NCI-H2029 (cell line): ENCODE data around the gene BRD7.

ENCODE experiments used
- DNase-seq: peaks from one replicate; lab custom pipeline; 2025; lab: John Stamatoyannopoulos, UW

Gene BRD7

GRCh38 chr16:50320310-50320709 is 48.5 kb downstream of the BRD7 start:
- no peak for DNase-seq

DNA sequence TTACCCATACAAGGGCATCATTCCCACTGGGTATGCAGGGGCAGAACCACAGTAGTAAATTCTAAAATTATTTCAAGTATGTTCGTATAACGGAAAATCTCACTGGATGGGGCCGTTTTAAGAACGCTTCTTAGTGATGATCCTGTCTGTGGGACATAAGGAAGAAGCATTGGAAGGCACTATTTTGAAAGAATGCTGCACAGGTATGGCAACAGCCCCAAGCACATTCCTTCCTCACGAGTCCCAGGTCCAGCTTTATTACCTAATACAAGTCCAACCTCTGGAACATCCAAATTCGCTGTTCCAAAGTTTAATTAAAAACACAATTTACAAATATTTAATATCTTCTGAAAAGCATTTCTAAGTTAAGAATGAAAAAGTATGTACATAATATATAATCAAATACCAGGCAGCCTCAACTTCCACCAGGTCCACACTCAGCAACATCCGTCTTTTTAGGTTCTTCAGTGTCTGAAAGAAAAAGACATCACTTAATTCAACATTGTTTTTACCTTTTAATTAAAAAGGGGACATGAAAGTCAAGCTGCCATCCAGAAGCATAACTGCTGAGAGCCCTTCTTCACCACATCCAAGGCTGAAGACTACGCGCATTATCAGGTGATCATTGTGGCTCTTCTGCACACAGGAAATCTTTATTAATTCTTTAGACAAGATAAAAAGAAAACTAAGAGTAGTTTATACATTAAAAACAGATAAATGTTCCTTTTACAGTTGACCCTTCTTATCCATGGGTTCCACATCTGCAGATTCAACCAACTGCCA is 49.8 kb downstream of the BRD7 start:
- no peak for DNase-seq

GRCh38 chr16:50316848-50317630 is 51.7 kb downstream of the BRD7 start:
- DNase-seq, result no peak

DNA sequence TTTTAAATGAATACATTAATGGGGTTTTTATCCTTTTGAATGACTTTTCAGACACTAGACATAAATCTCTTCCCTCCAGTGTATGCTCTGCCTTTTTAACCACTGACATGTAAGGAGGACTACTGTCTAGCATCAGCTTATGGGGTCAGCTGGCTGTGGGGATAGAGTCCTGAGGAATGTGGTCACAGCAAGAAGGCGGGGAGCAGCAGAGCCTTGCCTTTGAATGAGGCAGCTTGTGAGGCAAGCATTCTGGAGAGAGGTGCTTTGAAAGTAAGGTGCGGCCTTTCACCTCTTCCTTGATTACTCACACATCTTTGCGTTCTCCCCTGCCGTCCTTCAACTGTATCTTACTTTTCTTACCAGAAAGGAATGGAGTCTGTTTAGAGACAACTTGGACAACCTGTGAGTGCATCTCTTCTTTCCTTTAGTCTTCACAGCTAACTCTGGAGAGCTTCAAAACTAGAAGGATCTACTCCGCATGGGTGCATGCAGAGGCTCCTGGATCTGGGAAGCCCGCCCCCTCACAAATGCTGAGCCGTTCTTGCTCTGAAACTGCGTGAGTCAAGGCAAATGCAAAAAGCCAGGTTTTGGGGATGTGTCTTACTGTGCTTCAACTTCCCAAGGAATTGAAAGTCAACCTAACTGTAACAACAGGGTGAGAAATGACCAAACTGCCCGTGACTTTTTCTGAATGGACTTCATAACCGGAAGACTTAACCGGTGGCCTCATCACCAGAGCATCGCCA is 52.5 kb downstream of the BRD7 start:
- DNase-seq, result no peak

DNA sequence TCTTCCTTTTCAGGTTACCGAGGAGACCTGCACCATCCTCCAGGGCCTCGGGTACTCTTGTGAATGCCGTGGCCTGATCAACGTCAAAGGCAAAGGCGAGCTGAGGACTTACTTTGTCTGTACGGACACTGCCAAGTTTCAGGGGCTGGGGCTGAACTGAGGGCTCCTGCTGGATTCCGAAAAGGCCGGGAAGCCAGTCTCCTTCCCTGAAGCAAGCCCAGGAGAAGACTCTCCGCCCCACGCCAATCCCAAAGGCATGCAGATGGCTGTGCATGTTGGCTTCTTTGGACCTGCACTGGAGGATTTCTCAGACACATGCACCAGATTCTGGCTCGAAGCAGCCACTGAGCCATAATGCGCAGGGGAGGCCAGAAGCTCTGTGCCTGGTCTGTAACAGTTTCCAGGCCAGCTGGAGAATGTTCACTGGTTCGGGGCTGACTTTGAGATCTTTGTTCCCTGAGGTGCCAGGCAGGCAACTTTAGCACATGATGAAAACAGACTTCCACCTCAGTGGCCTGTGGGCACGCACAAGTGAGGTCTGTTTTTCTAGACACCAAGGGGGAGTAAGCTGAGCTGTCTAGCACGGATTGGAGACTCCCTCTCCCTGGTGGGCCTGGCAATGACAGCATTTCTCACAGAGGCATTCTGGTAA is 53.3 kb downstream of the BRD7 start:
- no peak for DNase-seq

GRCh38 chr16:50314665-50315064 is 54.1 kb downstream of the BRD7 start:
- no peak for DNase-seq

DNA sequence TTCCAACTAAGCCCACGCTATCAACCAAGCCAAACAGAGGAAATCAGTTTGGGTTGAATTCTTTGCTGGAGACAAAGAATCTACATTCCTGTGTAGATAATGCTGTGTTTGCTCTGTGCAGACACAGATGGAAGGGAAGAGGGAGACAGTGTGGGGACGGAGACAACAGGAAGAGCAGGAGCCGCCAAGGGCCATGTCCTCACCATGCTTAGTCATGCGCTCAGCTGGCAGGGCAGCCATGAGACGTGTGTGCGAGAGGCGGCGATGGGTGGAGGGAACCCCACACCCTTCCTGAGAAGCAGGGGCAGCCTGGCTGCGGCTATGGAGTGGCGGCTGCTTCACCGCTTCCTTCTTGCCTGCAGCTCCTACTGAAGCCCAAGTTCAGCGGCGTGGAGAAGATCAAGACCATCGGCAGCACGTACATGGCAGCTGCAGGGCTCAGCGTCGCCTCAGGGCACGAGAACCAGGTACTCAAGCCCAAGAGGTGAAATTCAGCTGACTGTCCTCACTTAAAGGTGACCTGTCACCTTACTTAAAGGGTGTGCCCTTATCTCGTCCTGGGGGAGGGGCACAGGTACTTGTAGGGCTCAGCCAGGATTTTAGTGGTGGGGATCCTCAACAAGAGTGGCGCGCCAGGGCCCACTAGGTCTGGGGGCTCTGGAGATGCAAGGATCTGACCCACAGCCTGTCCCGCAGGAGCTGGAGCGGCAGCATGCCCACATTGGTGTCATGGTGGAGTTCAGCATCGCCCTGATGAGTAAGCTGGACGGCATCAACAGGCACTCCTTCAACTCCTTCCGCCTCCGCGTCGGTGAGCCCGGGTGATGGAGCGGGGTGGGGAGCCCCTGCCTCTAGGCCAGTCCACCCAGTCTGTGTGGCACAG is 55.0 kb downstream of the BRD7 start:
- DNase-seq, result no peak

DNA sequence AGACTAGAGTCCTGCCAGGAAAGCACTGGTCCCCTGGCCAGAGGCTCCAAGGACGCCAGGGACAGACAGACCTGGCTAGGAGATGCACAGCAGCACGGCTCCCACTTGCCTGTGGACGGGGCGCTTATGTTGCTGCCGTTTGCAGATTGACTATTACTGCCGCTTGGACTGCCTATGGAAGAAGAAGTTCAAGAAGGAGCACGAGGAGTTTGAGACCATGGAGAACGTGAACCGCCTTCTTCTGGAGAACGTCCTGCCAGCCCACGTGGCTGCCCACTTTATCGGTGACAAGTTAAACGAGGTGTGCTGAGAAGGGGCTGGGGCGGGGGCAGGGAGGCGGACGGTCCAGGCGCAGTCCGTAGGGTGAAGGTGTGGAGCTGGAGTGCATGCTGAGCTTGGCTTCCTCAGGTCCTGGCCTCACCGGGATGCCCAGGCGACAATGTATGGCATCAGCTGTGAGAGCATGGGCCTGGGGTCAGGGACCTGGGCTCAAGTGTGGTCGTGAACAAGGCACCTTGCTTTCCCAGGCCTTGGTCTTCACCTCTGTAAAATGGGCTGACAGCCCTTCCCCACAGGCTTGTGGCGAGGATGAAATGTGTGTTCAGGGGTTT is 56.8 kb downstream of the BRD7 start:
- DNase-seq, result no peak

- no peak for DNase-seq
These were observed 57.7 kb downstream of the BRD7 start for GRCh38 chr16:50311134-50311528.

DNA sequence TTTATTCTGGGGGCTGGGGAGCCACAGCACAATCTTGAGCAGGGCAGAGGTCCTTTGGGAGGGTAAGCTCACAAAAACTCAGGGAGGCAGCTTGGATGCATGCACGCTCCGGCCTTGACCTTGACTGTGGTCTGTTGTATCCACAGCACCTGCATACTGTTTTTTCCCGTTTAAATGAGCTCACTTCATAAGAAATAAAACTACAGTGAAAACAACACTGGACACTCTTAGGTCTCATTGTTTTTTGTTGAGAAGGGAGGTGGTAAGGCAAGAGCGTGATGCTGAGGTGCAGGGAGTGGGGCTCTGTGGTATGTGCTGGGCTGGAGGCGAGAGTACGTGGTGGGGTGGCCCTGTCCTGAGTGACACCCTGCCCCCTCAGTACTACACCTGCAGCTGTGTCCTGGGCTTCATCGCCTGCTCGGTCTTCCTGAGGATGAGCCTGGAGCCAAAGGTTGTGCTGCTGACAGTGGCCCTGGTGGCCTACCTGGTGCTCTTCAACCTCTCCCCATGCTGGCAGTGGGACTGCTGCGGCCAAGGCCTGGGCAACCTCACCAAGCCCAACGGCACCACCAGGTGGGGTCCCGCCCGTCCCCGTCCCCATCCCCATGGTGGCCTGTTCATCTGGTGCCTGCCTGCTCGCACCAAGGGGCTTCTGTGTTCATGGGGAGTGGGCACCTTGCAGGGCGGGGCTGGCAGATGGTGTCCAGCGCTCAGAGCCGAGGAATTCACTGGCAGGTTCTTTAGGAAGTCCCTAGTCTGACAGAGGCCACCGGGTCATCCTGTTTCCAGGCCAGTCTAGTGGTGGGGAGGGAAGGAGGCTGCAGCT is 58.3 kb downstream of the BRD7 start:
- no peak for DNase-seq

GRCh38 chr16:50309527-50310307 is 59.1 kb downstream of the BRD7 start:
- no peak for DNase-seq

DNA sequence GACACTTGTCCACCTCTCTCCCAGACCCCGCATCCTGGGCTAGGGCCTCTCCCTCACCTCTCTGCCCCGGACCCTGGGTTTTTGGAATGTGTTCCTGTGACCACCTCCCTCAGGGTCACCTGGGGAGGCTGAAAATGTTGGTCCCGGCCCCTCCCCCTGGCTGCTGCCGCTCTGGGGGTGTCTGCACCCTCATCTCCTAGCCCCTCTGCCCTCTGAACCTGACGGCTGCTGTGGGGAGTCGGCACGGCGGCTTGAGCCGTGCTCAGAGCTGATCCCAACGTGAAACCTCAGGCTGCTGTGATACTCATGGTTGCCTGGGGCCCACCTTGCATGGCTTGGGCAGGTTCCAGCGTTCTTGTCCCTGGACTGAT is 59.6 kb downstream of the BRD7 start:
- no peak for DNase-seq

- DNase-seq, result no peak
These were observed 60.4 kb downstream of the BRD7 start for GRCh38 chr16:50308237-50308965.

DNA sequence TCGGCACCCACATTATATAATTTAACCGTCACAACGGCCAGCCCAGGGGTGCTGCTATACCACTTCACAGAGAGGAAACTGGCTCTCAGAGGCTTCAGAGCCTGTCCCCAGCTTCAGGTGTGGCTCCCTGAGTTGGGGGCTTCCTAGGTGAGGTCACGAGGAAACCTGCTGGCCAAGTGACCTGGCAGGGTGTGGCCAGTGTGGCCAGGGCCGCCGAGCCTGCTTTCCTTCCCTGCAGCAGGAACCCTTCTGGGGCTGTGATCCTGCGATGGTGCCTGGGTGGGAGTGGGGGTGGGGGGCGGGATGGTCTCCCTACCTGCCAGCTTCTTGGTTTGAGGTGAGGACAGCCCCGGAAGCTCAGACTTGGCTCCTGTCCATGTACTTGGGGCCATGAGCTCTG is 62.5 kb downstream of the BRD7 start:
- no peak for DNase-seq

DNA sequence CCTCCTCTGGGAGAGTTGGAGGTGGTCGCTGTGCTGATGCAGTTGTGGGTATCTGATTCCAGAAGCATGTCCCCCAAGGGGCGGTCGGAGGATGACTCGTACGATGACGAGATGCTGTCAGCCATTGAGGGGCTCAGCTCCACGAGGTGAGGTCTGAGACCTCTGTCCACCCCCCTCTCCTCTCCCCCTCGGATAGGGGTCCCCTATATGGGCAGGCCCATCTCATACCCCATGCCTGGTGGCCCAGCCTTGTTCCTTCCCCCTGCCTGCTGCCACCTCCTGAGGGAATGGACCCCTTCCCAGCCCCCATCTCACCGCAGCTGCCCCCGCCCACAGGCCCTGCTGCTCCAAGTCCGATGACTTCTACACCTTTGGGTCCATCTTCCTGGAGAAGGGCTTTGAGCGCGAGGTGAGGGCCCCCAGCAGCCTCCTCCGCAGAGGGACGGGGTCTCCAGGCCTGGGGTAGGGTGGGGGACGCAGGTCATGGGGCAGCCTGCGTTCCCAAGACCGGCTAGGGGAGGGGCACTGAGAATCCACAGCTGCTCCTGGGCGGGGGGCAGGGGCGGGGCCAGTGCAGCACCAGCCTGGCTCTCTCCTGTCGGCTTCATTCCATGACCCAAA is 63.2 kb downstream of the BRD7 start:
- DNase-seq, result no peak

DNA sequence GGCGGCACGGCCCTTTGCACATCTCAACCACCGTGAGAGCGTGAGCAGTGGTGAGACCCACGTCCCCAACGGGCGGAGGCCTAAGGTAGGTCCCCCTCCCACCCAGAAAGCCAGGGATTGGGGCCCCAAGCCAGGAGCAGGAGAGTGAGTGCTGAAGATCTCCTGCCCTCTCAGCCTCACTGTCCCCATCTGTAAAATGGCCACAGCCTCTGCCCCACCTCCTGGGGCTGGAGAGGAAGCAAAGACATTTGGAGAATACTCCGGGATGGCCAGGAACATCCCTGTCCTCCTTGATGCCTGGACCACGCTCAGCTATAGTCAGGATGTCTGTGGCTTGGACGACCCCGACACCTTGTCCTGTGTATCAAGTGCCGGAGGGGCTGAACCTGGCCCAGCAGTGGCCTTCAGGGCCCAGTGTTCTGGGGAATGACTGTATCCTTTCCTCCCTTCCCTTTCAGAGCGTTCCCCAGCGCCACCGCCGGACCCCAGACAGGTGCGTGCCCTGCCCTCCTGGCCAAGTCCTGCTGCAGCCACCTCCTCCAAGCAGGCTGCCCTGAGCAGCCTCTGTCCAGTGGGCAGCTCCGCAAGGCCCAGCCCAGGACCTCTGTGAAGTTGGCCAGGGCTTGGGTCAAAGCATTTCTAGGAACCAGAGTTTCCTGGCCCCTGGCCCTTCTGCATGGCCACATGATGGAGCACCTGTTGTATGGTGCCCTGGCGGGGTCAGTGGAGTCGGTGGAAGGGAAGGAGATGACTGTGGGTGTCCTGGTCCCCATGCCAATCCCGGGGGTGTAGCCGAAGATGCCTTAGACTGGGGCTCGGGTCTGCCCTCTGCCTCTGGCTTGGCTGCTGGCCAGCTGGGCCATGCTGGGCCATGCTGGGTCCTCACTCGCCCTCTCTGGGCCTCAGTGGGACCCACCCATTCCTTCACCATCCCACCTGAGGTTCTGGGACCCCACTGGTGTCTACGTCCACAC is 64.0 kb downstream of the BRD7 start:
- no peak for DNase-seq
